ENCODE results near the gene SLC9A9. TPM values are rescaled to one million over a fixed set of nuclear protein-coding genes. Genes with fewer than 3 reads are reported as not detected.
"Not testable (repeated sequence)": the region's sequence is repeated elsewhere in the genome, so short reads cannot be mapped to it uniquely, and the experiment has no call there.

The SLC9A9 gene
- total RNA-seq, 1 experiment from 2014 or later: not detected

- DNase-seq (ENCODE audit: low spot score): no peak
Observed at GRCh38 chr3:143810166-143810952, 37.9 kb downstream of the SLC9A9 start.

GRCh38 chr3:143809121-143809621, 39.1 kb downstream of the SLC9A9 start:
- DNase-seq (ENCODE audit: low spot score): no peak

- DNase-seq (ENCODE audit: low spot score): no peak
Observed at GRCh38 chr3:143808030-143808429, 40.2 kb downstream of the SLC9A9 start.

GRCh38 chr3:143806038-143806437, 42.2 kb downstream of the SLC9A9 start:
- no peak for DNase-seq (ENCODE audit: low spot score)

GRCh38 chr3:143805476-143805875, 42.8 kb downstream of the SLC9A9 start:
- not testable (repeated sequence) for DNase-seq (ENCODE audit: low spot score)

- not testable (repeated sequence) for DNase-seq (ENCODE audit: low spot score)
Observed at GRCh38 chr3:143801046-143801445, 47.2 kb downstream of the SLC9A9 start.

- DNase-seq (ENCODE audit: low spot score): not testable (repeated sequence)
Observed at GRCh38 chr3:143798151-143798550, 50.1 kb downstream of the SLC9A9 start.

- DNase-seq (ENCODE audit: low spot score): no peak
Observed at GRCh38 chr3:143795874-143796273, 52.4 kb downstream of the SLC9A9 start.

- DNase-seq (ENCODE audit: low spot score): no peak
Observed at GRCh38 chr3:143794793-143795462, 53.3 kb downstream of the SLC9A9 start.

GRCh38 chr3:143793971-143794370, 54.3 kb downstream of the SLC9A9 start:
- DNase-seq (ENCODE audit: low spot score): no peak

- DNase-seq (ENCODE audit: low spot score): no peak
Observed at GRCh38 chr3:143791386-143791785, 56.9 kb downstream of the SLC9A9 start.

- no peak for DNase-seq (ENCODE audit: low spot score)
Observed at GRCh38 chr3:143786219-143787191, 61.8 kb downstream of the SLC9A9 start.

- no peak for DNase-seq (ENCODE audit: low spot score)
Observed at GRCh38 chr3:143784446-143784845, 63.8 kb downstream of the SLC9A9 start.

GRCh38 chr3:143783851-143784370, 64.4 kb downstream of the SLC9A9 start:
- no peak for DNase-seq (ENCODE audit: low spot score)

- DNase-seq (ENCODE audit: low spot score): peak; percentile 57
Observed at GRCh38 chr3:143775459-143775858, 72.8 kb downstream of the SLC9A9 start.

- DNase-seq (ENCODE audit: low spot score): no peak
Observed at GRCh38 chr3:143771939-143772338, 76.3 kb downstream of the SLC9A9 start.

- DNase-seq (ENCODE audit: low spot score): no peak
Observed at GRCh38 chr3:143771258-143771657, 77.0 kb downstream of the SLC9A9 start.

- DNase-seq (ENCODE audit: low spot score): no peak
Observed at GRCh38 chr3:143770391-143770790, 77.9 kb downstream of the SLC9A9 start.

- no peak for DNase-seq (ENCODE audit: low spot score)
Observed at GRCh38 chr3:143769616-143770015, 78.7 kb downstream of the SLC9A9 start.

GRCh38 chr3:143764840-143765239, 83.4 kb downstream of the SLC9A9 start:
- DNase-seq (ENCODE audit: low spot score): no peak

- peak; percentile 19 for DNase-seq (ENCODE audit: low spot score)
Observed at GRCh38 chr3:143763564-143764162, 84.6 kb downstream of the SLC9A9 start.
